GM23338 (cell line): ENCODE data around the gene KAT6B.

Experiments
- CREB1 ChIP-seq: fragments of 250-450 bp; sonication (Bioruptor Pico); IDR thresholded peaks from 2 replicates; pipeline ENCODE4 v1.5.0; 2020; ENCODE audit warnings: low read depth, mild to moderate bottlenecking, moderate library complexity
- EZH2 ChIP-seq: fragments of 200-600 bp; sonication (generic); IDR thresholded peaks from one replicate; pipeline ENCODE4 v1.8.0; 2017; ENCODE audit warnings: antibody characterized with exemption, mild to moderate bottlenecking, low read depth; ENCODE audit not compliant: unreplicated experiment
- EZH2phosphoT487 ChIP-seq: fragments of 200-600 bp; sonication (generic); IDR thresholded peaks from one replicate; pipeline ENCODE4 v1.8.1; 2018; ENCODE audit warnings: antibody characterized with exemption; ENCODE audit not compliant: unreplicated experiment
- POLR2AphosphoS5 ChIP-seq: IDR thresholded peaks from 2 replicates; pipeline ENCODE4 v1.6.1; 2016; ENCODE audit warnings: antibody characterized with exemption, low read depth
- ZNF462 ChIP-seq: fragments of 250-450 bp; sonication (Bioruptor Pico); IDR thresholded peaks from 2 replicates; pipeline ENCODE4 v1.5.0; 2020; ENCODE audit warnings: mild to moderate bottlenecking, moderate library complexity
- TF ChIP-seq, protein P1 (sequence below), 2 experiments: fragments of 200-600 bp in 1 of 2; sonication (generic) in 1 of 2; conservative IDR thresholded peaks; 2 replicates each; pipeline versions ENCODE4 v1.5.1 to v1.6.1; 2016 to 2017; ENCODE audit warnings: antibody characterized with exemption in 2 of 2, low read depth in 2 of 2, mild to moderate bottlenecking in 2 of 2, moderate library complexity in 1 of 2
- TF ChIP-seq, protein P2 (sequence below): IDR thresholded peaks from one replicate; pipeline ENCODE4 v1.6.1; 2018; ENCODE audit warnings: antibody characterized with exemption; ENCODE audit not compliant: unreplicated experiment

DNA sequence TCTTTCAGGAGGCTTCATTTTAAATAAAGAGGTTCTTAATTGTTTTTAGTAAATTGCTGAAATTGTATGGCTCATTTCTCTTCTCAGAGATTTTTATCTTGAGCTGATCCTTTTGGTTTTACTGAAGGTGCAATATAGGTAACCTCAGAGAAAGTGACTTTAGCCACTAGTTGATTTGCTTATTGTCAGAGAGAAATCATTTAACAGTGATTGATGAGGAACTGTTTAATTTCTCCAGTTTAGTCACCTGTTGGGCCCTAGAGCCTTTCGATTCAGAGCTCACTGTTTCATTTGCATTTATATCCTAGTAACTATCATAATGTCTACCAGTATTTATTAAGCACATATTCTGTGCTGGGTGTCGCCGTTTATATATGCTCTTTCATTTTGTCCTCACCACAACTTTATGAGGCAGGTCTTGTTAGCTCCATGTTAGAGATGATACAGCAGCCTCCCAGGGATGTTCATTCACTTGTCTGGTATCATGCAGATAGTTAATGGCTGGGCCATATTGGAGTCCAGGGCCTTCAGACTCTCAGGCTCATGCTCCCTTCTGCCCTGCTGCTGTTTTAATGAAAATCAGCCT, 42.1 kb downstream of the KAT6B start:
- TF ChIP-seq CREB1 (CRISPR knock-in tag) (no peak), POLR2AphosphoS5 (no peak), EZH2 (no peak), EZH2phosphoT487 (no peak), ZNF462 (CRISPR knock-in tag) (no peak)
- TF ChIP-seq, protein P1, sequence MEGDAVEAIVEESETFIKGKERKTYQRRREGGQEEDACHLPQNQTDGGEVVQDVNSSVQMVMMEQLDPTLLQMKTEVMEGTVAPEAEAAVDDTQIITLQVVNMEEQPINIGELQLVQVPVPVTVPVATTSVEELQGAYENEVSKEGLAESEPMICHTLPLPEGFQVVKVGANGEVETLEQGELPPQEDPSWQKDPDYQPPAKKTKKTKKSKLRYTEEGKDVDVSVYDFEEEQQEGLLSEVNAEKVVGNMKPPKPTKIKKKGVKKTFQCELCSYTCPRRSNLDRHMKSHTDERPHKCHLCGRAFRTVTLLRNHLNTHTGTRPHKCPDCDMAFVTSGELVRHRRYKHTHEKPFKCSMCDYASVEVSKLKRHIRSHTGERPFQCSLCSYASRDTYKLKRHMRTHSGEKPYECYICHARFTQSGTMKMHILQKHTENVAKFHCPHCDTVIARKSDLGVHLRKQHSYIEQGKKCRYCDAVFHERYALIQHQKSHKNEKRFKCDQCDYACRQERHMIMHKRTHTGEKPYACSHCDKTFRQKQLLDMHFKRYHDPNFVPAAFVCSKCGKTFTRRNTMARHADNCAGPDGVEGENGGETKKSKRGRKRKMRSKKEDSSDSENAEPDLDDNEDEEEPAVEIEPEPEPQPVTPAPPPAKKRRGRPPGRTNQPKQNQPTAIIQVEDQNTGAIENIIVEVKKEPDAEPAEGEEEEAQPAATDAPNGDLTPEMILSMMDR (conservative IDR thresholded peaks at IDR 0.05; ENCODE audit: low read depth in 2 of 2): no peak
- TF ChIP-seq, protein P2, sequence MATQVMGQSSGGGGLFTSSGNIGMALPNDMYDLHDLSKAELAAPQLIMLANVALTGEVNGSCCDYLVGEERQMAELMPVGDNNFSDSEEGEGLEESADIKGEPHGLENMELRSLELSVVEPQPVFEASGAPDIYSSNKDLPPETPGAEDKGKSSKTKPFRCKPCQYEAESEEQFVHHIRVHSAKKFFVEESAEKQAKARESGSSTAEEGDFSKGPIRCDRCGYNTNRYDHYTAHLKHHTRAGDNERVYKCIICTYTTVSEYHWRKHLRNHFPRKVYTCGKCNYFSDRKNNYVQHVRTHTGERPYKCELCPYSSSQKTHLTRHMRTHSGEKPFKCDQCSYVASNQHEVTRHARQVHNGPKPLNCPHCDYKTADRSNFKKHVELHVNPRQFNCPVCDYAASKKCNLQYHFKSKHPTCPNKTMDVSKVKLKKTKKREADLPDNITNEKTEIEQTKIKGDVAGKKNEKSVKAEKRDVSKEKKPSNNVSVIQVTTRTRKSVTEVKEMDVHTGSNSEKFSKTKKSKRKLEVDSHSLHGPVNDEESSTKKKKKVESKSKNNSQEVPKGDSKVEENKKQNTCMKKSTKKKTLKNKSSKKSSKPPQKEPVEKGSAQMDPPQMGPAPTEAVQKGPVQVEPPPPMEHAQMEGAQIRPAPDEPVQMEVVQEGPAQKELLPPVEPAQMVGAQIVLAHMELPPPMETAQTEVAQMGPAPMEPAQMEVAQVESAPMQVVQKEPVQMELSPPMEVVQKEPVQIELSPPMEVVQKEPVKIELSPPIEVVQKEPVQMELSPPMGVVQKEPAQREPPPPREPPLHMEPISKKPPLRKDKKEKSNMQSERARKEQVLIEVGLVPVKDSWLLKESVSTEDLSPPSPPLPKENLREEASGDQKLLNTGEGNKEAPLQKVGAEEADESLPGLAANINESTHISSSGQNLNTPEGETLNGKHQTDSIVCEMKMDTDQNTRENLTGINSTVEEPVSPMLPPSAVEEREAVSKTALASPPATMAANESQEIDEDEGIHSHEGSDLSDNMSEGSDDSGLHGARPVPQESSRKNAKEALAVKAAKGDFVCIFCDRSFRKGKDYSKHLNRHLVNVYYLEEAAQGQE: no peak
